Stomach smooth muscle (tissue), 2 donors: Measurements from ENCODE around the gene RBCK1.
"Not testable (repeated sequence)": the region's sequence is repeated elsewhere in the genome, so short reads cannot be mapped to it uniquely, and the experiment has no call there.

Experiments
- H3K27ac ChIP-seq: one replicate; pipeline ENCODE4 v1.7.0; 2013; ENCODE audit warnings: mild to moderate bottlenecking, low read length, inconsistent platforms
- H3K27me3 ChIP-seq, 2 donors: one replicate each; pipeline ENCODE4 v1.7.0; 2013; ENCODE audit warnings: low read length in 2 of 2; ENCODE audit not compliant: insufficient read depth in 2 of 2, control insufficient read depth in 1 of 2
- H3K36me3 ChIP-seq, 2 donors: one replicate each; pipeline ENCODE4 v1.7.0; 2013; ENCODE audit warnings: low read length in 2 of 2; ENCODE audit not compliant: control insufficient read depth in 2 of 2, insufficient read depth in 2 of 2
- H3K4me1 ChIP-seq: one replicate; pipeline ENCODE4 v1.7.0; 2013; ENCODE audit warnings: low read length; ENCODE audit not compliant: control insufficient read depth, insufficient read depth
- H3K4me3 ChIP-seq, 2 donors: one replicate each; pipeline ENCODE4 v1.7.0; 2013; ENCODE audit warnings: low read length in 2 of 2
- H3K9ac ChIP-seq, 2 donors: one replicate each; pipeline ENCODE4 v1.7.0; 2013; ENCODE audit warnings: low read length in 2 of 2, mild to moderate bottlenecking in 1 of 2
- H3K9me3 ChIP-seq, 2 donors: one replicate each; pipeline ENCODE4 v1.7.0; 2013; ENCODE audit warnings: low read length in 2 of 2; ENCODE audit not compliant: control insufficient read depth in 2 of 2
- donor health status: healthy.
- donor health status: Pancreatic carcinoma.

The RBCK1 gene

DNA sequence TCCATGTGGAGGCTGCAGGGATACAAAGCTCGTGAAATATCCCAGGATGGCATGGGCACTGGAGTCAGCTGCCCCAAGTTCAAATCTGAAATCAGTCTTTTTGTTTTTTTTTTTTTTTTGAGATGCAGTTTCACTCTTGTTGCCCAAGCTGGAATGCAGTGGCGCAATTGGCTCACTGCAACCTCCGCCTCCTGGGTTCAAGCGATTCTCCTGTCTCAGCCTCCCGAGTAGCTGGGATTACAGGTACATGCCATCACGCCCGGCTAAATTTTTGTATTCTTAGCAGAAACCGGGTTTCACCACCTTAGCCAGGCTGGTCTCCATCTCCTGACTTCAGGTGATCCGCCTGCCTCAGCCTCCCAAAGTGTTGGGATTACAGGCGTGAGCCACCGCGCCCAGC, 30.5 kb upstream of the RBCK1 start:
- peaks cover 12% of the 10 kb centered on the region for H3K4me1 ChIP-seq
- H3K27ac ChIP-seq, H3K36me3 ChIP-seq, H3K9me3 ChIP-seq, H3K9ac ChIP-seq, H3K4me3 ChIP-seq: not testable (repeated sequence)
- peaks cover 5 to 19% of the 10 kb centered on the region in 2 donors for H3K27me3 ChIP-seq

DNA sequence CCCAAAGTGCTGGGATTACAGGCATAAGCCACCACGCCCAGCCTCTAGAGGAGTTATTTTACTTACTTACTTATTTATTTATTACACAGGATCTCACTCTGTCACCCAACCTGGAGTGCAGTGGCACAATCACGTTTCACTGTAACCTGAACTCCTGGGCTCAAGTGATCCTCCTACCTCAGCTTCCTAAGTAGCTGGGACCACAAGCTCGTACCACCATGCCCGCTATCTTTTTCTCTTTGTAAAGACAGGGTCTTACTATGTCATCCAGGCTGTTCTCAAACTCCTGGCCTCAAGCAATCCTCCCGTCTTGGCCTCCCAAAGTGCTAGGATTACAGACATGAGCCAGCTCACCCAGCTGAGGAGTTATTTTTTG, 29.1 kb upstream of the RBCK1 start:
- Histone ChIP-seq H3K27me3 (peaks cover 5 to 24% of the 10 kb centered on the region in 2 donors), H3K9ac (no peak overlapping the region), H3K36me3 (no peaks in the 10 kb centered on the region), H3K9me3 (no peaks in the 10 kb centered on the region), H3K27ac (no peak overlapping the region), H3K4me3 (no peak overlapping the region), H3K4me1 (peaks cover 12% of the 10 kb centered on the region)

DNA sequence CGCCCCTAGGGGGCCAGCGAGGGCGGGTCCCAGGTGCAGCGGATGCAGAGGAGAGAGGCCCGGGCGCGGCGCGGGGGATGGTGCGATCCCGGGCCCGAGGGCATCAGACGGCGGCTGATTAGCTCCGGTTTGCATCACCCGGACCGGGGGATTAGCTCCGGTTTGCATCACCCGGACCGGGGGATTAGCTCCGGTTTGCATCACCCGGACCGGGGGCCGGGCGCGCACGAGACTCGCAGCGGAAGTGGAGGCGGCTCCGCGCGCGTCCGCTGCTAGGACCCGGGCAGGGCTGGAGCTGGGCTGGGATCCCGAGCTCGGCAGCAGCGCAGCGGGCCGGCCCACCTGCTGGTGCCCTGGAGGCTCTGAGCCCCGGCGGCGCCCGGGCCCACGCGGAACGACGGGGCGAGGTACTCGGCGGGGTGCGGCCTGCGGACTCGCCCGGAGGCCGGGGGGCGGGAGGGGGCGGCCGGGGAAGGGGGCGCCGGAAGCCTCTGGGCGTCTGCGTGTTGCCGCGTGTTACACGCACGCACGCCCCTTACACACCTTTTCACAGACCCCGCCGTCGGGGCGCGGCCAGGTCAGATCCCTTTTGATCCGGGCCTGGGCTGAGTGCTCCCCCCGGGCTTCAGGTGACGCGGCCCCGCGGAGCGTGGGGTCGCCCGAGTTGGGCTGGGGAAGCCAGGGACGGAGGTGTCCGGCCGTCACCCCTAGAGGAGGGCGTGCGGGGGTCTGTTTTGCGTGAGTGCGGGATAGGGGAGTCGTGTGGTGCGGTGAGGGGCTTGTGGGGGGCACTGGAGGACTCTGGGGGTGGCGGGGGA, 27.1 kb upstream of the RBCK1 start:
- H3K36me3 ChIP-seq: no peaks in the 10 kb centered on the region
- H3K27ac ChIP-seq: no peak overlapping the region
- no peak overlapping the region for H3K9ac ChIP-seq
- H3K4me3 ChIP-seq: peak overlapping the region; percentile 35 to 69
- peaks cover 12% of the 10 kb centered on the region for H3K4me1 ChIP-seq
- peaks cover 5 to 24% of the 10 kb centered on the region in 2 donors for H3K27me3 ChIP-seq
- no peaks in the 10 kb centered on the region for H3K9me3 ChIP-seq

DNA sequence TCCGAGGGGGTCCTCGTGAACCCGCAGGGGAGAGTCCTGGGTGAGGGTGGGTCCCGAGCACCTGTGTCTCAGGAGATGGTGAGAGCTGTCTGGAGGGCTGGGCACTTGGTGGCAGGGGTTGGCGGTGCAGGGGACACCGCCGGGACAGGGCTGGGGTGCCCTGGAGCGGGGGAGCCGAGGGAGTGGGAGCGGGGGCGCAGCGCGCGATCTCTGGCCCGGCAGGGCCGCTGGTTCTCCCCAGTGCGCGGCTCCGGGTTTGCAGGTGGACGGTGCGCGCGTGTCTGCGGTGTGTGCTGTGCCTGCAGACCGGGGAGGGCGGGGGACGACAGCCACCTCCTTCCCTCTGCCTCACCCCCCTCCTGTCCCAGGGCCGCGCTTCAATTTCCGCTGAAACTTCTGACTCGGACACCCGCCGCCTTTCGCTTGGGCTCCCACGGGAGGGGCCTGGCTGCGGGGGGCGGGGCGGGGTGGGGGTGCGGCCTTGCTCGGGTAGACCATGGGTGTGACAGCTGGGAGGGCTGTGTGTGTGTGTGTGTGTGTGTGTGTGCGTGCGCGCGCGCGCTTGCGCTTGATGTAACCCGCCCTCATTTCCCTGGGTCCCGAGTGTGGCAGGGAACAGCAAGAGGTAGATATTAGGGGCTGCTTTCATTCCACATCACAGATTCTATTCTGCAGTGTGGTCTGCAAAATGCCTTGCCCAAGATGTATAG, 26.4 kb upstream of the RBCK1 start:
- peak overlapping the region; percentile 19 to 69 for H3K4me3 ChIP-seq
- no peaks in the 10 kb centered on the region for H3K36me3 ChIP-seq
- H3K9ac ChIP-seq: no peak overlapping the region
- H3K4me1 ChIP-seq: peaks cover 12% of the 10 kb centered on the region
- peaks cover 5 to 22% of the 10 kb centered on the region in 2 donors for H3K27me3 ChIP-seq
- H3K27ac ChIP-seq: no peak overlapping the region
- no peaks in the 10 kb centered on the region for H3K9me3 ChIP-seq

DNA sequence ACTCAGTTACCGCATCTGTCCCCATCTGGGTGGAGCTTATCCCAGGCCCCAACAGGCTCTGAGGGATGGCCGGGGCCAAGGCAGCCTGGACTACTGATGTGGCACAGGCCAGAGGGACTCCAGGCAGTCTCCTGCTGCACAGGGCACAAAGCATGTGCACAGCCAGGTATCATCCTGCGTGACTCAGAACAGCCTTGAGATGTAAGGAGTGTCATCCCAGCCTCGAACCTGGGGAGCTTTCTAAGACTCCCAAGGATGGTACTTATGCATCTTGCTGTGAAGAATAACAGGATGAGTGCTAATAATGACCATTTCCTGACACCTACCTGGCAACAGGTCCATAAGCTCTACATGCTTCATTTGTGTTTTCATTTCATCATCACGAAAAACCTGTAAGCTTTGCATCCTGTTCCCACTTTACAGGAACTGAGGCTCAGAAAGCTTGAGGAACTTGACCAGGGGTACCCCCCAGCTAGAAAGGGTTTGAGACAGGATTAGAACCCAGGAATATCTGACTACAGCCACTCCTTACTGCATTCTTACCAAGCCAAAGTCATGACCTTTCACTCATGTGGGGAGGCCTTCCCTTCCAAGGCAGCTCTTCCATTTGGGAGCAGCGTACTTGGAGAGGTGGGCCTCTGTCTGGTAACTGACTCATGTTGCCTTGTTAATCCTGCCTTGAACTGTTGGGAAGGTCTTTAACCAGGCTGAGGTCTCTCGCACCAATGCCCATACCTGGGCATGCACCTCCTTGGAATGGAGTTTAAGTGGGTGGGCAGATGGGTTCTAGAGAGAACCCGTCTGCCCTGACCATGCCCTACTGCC, 25.6 kb upstream of the RBCK1 start:
- no peaks in the 10 kb centered on the region for H3K9me3 ChIP-seq
- H3K27me3 ChIP-seq: peaks cover 5 to 22% of the 10 kb centered on the region in 2 donors
- H3K4me3 ChIP-seq: peak overlapping the region in 1 of 2 donors; percentile 69
- no peaks in the 10 kb centered on the region for H3K36me3 ChIP-seq
- H3K4me1 ChIP-seq: peaks cover 12% of the 10 kb centered on the region
- H3K9ac ChIP-seq: no peak overlapping the region
- no peak overlapping the region for H3K27ac ChIP-seq

DNA sequence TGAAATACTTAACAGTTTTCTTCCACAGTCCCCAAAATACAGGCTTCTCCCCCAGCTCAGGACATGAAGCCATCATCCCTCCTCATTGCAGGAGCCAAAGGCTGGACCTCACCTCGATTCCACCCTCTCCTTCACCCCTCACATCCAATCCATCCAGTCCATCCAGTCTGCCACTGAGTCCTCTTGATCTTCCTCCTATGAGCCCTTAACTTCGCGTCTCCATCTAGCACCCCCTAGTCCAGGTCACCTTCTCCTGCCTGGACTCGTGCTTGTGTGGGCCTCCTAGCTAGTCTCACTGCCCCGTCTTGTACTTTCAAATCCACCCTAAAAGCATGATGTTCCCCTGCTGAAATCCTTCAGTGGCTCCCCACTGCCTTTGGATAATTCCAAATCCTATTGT, 24.2 kb upstream of the RBCK1 start:
- no peak overlapping the region for H3K4me3 ChIP-seq
- H3K9ac ChIP-seq: no peak overlapping the region
- no peaks in the 10 kb centered on the region for H3K36me3 ChIP-seq
- H3K9me3 ChIP-seq: no peaks in the 10 kb centered on the region
- H3K27me3 ChIP-seq: peaks cover 5 to 19% of the 10 kb centered on the region in 2 donors
- peaks cover 12% of the 10 kb centered on the region for H3K4me1 ChIP-seq
- H3K27ac ChIP-seq: no peak overlapping the region

DNA sequence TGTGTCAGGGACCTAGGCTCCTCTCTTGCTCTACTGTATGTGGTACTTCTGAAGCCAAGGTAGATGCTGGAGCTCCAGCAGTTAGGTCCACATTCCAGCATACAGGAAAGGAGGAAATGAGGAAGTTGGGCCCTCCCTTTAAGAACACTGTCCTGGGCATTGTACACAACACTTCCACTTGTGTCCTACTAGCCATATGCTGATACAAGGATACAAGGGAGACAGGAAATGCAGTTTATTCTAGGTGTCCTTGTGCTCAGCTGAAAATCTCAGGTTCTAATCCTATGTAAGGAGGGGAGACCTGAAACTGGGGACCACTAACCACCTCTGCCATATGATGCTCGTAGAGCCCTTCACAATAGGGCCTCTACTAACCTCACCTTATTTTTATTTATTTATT, 23.4 kb upstream of the RBCK1 start:
- peaks cover 12% of the 10 kb centered on the region for H3K4me1 ChIP-seq
- no peak overlapping the region for H3K9ac ChIP-seq
- no peak overlapping the region for H3K4me3 ChIP-seq
- no peak overlapping the region for H3K27ac ChIP-seq
- H3K36me3 ChIP-seq: no peaks in the 10 kb centered on the region
- H3K9me3 ChIP-seq: no peaks in the 10 kb centered on the region
- H3K27me3 ChIP-seq: peaks cover 5 to 17% of the 10 kb centered on the region in 2 donors

DNA sequence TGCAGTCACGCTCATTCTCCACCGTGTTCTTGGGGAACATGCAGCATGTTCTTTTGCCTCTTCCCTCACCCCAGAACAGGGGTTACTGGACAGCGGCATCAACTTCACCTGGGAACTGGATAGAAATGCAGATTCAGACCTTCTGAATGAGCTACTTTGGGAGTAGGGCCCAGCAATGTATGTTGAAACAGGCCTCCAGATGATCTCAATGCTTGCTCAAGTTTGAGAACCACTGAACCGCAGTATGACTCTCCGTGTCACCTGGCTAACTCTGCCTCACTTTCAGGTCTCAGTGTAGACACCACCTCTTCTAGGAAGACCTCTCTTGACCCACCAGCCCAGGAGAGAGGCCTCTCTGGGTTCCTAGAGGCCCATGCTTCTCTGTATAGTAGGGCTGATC, 22.7 kb upstream of the RBCK1 start:
- Histone ChIP-seq H3K27me3 (peaks cover 5 to 12% of the 10 kb centered on the region in 2 donors), H3K9ac (no peak overlapping the region), H3K9me3 (no peaks in the 10 kb centered on the region), H3K36me3 (no peaks in the 10 kb centered on the region), H3K4me3 (no peak overlapping the region), H3K4me1 (peaks cover 12% of the 10 kb centered on the region), H3K27ac (no peak overlapping the region)

DNA sequence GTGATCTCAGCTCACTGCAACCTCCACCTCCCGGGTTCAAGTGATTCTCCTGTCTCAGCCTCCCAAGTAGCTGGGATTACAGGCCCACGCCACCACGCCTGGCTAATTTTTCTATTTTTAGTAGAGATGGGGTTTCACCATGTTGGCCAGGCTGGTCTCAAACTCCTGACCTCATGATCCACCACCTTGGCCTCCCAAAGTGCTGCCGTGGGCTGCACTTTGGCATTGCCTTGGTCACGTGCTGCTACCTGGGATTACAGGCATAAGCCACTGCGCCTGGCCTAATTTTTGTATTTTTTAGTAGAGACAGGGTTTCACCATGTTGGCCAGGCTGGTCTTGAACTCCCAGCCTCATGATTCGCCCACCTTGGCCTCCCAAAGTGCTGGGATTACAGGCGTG, 21.5 kb upstream of the RBCK1 start:
- H3K4me1 ChIP-seq, H3K36me3 ChIP-seq, H3K9ac ChIP-seq, H3K9me3 ChIP-seq, H3K4me3 ChIP-seq, H3K27ac ChIP-seq: not testable (repeated sequence)
- H3K27me3 ChIP-seq: peaks cover 0 to 10% of the 10 kb centered on the region in 2 donors

DNA sequence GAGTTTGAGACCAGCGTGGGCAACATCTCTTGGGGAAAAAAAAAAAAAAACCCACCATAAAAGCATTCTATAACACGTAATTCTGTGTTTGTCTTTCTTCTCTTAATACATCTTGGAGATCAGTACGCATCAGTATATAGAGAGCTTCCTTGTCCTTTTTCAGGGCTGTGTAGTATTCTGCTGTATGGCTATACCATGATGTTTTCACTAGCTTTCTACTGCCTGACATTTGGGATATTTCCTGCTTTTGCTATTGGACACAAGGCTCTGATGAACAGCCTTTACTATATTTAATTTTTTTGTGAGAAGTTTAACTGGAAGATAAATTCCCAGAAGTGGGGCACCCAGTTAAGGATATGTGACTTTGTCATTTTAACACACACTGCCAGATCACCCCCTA, 20.6 kb upstream of the RBCK1 start:
- no peak overlapping the region for H3K27ac ChIP-seq
- H3K36me3 ChIP-seq: no peaks in the 10 kb centered on the region
- peaks cover 0 to 6% of the 10 kb centered on the region in 2 donors for H3K27me3 ChIP-seq
- no peaks in the 10 kb centered on the region for H3K4me1 ChIP-seq
- H3K9me3 ChIP-seq: no peaks in the 10 kb centered on the region
- no peak overlapping the region for H3K9ac ChIP-seq
- H3K4me3 ChIP-seq: no peak overlapping the region
